ENCODE results near the gene CPN2. TPM values are rescaled to one million over a fixed set of nuclear protein-coding genes. Genes with fewer than 3 reads are reported as not detected.

CPN2 gene
- total RNA-seq, 2 donors from 2014 or later, result not detected

GRCh38 chr3:194377708-194378107 is 26.6 kb upstream of the CPN2 start:
- peaks cover 19% of the 10 kb centered on the region for H3K27me3 Mint-ChIP-seq (ENCODE audit: low read depth)
- no peaks in the 10 kb centered on the region for H3K9me3 Mint-ChIP-seq
- DNase-seq (no peak), ATAC-seq (replicated peaks in 1 of 2) (no peak)
- no peak overlapping the region for H3K4me3 Mint-ChIP-seq
- no peak overlapping the region for H3K27ac Mint-ChIP-seq
- H3K36me3 Mint-ChIP-seq (ENCODE audit: insufficient read depth in 2 of 2), result no peaks in the 10 kb centered on the region
- no peaks in the 10 kb centered on the region for H3K4me1 Mint-ChIP-seq (ENCODE audit: low read depth)

DNA sequence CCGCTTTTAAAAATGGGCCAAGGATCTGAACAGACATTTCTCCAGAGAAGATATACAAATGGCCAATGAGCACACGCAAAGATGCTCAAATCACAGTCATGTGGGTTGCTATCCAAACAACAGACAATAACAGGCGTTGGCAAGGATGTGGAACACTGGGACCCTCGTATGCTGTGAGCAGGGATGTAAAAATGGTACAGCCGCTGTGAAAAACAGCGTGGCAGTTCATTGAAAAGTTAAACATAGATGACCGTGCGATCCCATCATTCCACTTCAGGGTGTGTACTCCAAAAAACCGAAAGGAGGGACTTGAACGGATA is 25.1 kb upstream of the CPN2 start:
- Mint-ChIP-seq H3K9me3 (no peaks in the 10 kb centered on the region), H3K4me3 (no peak overlapping the region), H3K27ac (no peak overlapping the region), H3K4me1 (ENCODE audit: low read depth) (no peaks in the 10 kb centered on the region), H3K36me3 (ENCODE audit: insufficient read depth in 2 of 2) (no peaks in the 10 kb centered on the region), H3K27me3 (ENCODE audit: low read depth) (peaks cover 19% of the 10 kb centered on the region)
- ATAC-seq (replicated peaks in 1 of 2) (no peak), DNase-seq (no peak)

GRCh38 chr3:194375473-194376240 is 24.5 kb upstream of the CPN2 start:
- no peak for DNase-seq
- no peak overlapping the region for H3K27ac Mint-ChIP-seq
- no peaks in the 10 kb centered on the region for H3K9me3 Mint-ChIP-seq
- no peak for ATAC-seq (replicated peaks in 1 of 2)
- H3K4me3 Mint-ChIP-seq, result no peak overlapping the region
- H3K36me3 Mint-ChIP-seq (ENCODE audit: insufficient read depth in 2 of 2), result no peaks in the 10 kb centered on the region
- H3K27me3 Mint-ChIP-seq (ENCODE audit: low read depth), result peaks cover 22% of the 10 kb centered on the region
- no peaks in the 10 kb centered on the region for H3K4me1 Mint-ChIP-seq (ENCODE audit: low read depth)

GRCh38 chr3:194374935-194375334 is 23.8 kb upstream of the CPN2 start:
- ATAC-seq (replicated peaks in 1 of 2), result no peak
- DNase-seq, result no peak
- Mint-ChIP-seq H3K36me3 (ENCODE audit: insufficient read depth in 2 of 2) (no peaks in the 10 kb centered on the region), H3K4me3 (no peak overlapping the region), H3K27ac (no peak overlapping the region), H3K9me3 (no peaks in the 10 kb centered on the region), H3K4me1 (ENCODE audit: low read depth) (no peaks in the 10 kb centered on the region), H3K27me3 (ENCODE audit: low read depth) (peaks cover 29% of the 10 kb centered on the region)

DNA sequence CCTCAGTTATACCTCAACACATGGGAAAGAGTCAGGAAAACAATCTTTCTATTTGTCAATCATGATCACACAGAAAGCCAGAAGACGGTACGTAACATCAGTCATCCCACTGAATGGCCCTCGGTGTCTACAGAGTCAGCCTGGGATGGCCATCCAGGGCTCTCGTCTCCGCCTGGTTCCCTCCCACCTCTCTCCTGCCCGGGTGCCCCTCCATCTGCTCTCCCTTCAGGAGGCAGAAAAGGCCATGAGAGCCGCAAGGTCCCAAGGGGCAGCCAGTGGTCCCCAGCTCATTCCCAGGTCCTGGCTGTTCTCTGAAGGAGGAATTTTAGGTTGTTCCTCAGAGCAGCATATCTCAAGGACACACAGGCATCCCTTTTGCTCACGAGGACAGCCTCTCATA is 22.8 kb upstream of the CPN2 start:
- DNase-seq (no peak), ATAC-seq (replicated peaks in 1 of 2) (no peak)
- H3K27ac Mint-ChIP-seq, result no peak overlapping the region
- no peaks in the 10 kb centered on the region for H3K36me3 Mint-ChIP-seq (ENCODE audit: insufficient read depth in 2 of 2)
- peaks cover 36% of the 10 kb centered on the region for H3K27me3 Mint-ChIP-seq (ENCODE audit: low read depth)
- H3K4me3 Mint-ChIP-seq, result no peak overlapping the region
- no peaks in the 10 kb centered on the region for H3K9me3 Mint-ChIP-seq
- no peaks in the 10 kb centered on the region for H3K4me1 Mint-ChIP-seq (ENCODE audit: low read depth)

DNA sequence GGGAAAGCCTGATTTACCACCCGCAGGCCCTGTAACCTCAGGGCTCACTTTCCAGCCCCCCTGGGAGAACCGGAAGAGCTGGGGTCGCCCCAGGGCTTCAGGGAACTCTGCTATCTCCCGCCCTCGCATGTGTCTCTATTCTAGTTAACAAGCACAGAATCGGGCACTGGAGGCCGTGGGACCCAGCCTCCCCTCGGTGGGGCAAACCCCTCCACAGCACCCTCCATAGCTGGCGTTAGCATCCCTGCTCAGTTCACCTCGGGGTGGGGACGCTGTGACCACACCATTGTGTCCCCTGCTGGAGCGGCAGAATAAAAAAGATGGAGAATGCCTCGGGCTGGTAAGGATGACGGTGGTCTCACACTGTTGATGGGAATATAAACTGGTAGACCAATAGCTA is 21.9 kb upstream of the CPN2 start:
- Mint-ChIP-seq H3K4me1 (ENCODE audit: low read depth) (no peaks in the 10 kb centered on the region), H3K27me3 (ENCODE audit: low read depth) (peaks cover 36% of the 10 kb centered on the region), H3K36me3 (ENCODE audit: insufficient read depth in 2 of 2) (no peaks in the 10 kb centered on the region), H3K4me3 (no peak overlapping the region), H3K9me3 (no peaks in the 10 kb centered on the region), H3K27ac (no peak overlapping the region)
- DNase-seq, result no peak
- no peak for ATAC-seq (replicated peaks in 1 of 2)

GRCh38 chr3:194370753-194371152 is 19.6 kb upstream of the CPN2 start:
- H3K4me3 Mint-ChIP-seq, result no peak overlapping the region
- DNase-seq, result no peak
- no peak for ATAC-seq (replicated peaks in 1 of 2)
- no peak overlapping the region for H3K27ac Mint-ChIP-seq
- no peaks in the 10 kb centered on the region for H3K9me3 Mint-ChIP-seq
- no peaks in the 10 kb centered on the region for H3K36me3 Mint-ChIP-seq (ENCODE audit: insufficient read depth in 2 of 2)
- peaks cover 40% of the 10 kb centered on the region for H3K27me3 Mint-ChIP-seq (ENCODE audit: low read depth)
- no peaks in the 10 kb centered on the region for H3K4me1 Mint-ChIP-seq (ENCODE audit: low read depth)

DNA sequence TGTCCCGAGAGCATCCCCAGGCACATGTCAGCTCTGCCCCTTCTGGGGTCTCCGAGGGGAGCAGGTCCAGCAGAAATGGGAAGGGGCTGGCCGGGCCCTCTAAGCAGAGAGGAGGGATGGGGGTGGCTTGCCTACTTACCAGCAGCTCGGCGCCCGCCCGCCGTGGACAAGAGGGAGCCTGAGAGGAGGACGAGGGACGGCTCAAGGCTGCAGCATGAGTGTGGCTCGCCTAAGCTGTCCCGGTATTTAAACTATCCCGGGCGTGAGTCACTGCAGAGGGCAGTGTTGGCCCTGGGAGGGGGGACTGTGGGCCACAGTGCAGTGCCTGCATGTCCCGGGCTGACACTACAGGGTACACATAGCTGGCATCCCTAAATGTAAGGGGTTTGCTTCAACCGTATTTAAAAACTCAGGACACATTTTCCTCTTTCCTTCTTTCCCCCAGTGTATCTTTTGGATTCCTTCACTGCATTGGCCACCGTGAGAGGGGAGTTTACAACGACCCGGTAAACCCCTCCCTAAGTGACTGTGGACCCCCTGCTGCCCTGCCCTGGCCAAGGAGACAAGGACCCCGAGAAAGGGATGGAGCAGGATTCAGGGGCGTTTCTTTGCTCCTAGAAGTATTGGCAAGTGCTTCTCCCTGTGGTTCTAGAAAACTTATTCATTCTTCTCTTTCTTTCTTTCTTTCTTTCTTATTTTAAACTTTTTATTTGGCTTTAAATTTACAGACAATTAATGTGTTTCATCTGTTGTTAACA is 18.6 kb upstream of the CPN2 start, which contains the start of gene LRRC15:
TSS of gene LRRC15 (minus strand) at position 222 of the 758 bp plus-strand sequence. CDS start 8,700 bp downstream, outside the sequence.
- no peaks in the 10 kb centered on the region for H3K36me3 Mint-ChIP-seq (ENCODE audit: insufficient read depth in 2 of 2)
- H3K27me3 Mint-ChIP-seq (ENCODE audit: low read depth), result peaks cover 31% of the 10 kb centered on the region
- H3K27ac Mint-ChIP-seq, result no peak within 1 kb of the TSS
- no peak for ATAC-seq (replicated peaks in 1 of 2)
- H3K9me3 Mint-ChIP-seq, result no peaks in the 10 kb centered on the region
- H3K4me3 Mint-ChIP-seq, result no peak within 1 kb of the TSS
- DNase-seq, result no peak
- H3K4me1 Mint-ChIP-seq (ENCODE audit: low read depth), result no peaks in the 10 kb centered on the region

DNA sequence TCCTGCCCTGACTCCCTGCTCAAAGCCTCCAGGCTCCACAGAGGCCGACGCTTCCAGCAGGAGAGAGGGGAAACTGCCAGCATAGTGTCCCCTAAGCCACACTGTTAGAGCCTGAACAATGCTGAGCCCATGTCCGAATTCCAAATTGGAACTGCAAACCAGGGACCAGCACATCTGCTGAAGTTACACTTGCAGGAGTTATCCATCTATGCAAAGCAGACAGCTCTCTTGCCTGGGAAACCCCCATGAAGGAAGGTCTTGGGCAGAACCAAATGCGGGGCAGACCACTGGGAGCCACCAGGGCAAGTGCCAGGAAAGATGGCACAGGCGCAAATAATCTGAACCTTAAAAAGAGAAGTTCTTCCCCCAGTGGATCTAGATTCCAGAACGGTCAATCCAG is 17.8 kb upstream of the CPN2 start:
- no peak for ATAC-seq (replicated peaks in 1 of 2)
- Mint-ChIP-seq H3K4me1 (ENCODE audit: low read depth) (no peaks in the 10 kb centered on the region), H3K9me3 (no peaks in the 10 kb centered on the region)

DNA sequence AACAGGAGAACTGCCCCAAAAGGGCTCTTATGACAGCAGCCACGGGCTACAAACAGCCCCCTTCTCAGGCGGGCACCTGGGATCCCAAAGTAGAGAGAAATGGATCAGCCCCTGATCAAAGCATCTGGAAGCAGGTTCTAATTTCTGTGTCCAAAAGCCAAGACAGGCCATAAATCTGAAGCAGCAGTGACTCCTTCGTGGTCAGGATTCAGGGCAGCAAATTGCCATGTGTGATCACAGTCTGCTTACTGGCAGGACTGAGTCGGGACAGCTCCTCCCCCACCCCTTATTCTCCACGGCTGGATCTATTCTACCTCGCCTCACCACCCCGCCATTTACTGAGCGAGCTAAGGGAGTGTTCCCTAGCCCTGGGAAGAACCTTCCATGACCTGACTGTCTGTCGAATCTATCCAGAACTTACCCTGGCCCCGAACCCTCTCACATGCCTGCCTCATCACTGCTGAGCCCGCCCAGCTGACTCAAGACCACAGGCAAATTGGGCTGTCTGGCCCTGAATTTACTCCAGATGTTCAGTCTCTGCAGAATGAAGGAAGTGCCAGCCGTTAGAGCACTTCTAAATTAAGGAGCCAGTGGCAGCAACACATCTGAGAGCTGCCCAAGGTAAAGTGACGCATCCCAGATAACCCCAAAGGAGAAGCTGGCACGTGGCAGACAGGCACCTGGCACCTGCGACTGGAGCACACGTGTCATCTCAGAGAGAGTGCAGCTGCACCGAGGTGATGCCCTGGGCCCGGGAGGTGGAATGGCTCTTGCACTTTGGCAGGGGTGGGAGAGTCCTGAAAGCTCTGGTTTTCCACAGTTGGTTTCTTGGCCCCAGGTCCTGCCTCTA is 17.1 kb upstream of the CPN2 start:
- Mint-ChIP-seq H3K4me1 (ENCODE audit: low read depth) (no peaks in the 10 kb centered on the region), H3K27ac (no peak overlapping the region), H3K36me3 (ENCODE audit: insufficient read depth in 2 of 2) (no peaks in the 10 kb centered on the region), H3K4me3 (no peak overlapping the region), H3K27me3 (ENCODE audit: low read depth) (peaks cover 31% of the 10 kb centered on the region), H3K9me3 (no peaks in the 10 kb centered on the region)
- DNase-seq (no peak), ATAC-seq (replicated peaks in 1 of 2) (no peak)

More for the DNA sequence above, 17.8 kb upstream of the CPN2 start:
- H3K27ac Mint-ChIP-seq, result no peak overlapping the region
- DNase-seq, result no peak
- H3K36me3 Mint-ChIP-seq (ENCODE audit: insufficient read depth in 2 of 2), result no peaks in the 10 kb centered on the region
- peaks cover 31% of the 10 kb centered on the region for H3K27me3 Mint-ChIP-seq (ENCODE audit: low read depth)
- H3K4me3 Mint-ChIP-seq, result no peak overlapping the region

GRCh38 chr3:194365978-194366490 is 14.9 kb upstream of the CPN2 start:
- Mint-ChIP-seq H3K4me3 (no peak overlapping the region), H3K9me3 (no peaks in the 10 kb centered on the region), H3K36me3 (ENCODE audit: insufficient read depth in 2 of 2) (no peaks in the 10 kb centered on the region), H3K27me3 (ENCODE audit: low read depth) (peaks cover 31% of the 10 kb centered on the region), H3K4me1 (ENCODE audit: low read depth) (no peaks in the 10 kb centered on the region), H3K27ac (no peak overlapping the region)
- ATAC-seq (replicated peaks in 1 of 2) (no peak), DNase-seq (no peak)

DNA sequence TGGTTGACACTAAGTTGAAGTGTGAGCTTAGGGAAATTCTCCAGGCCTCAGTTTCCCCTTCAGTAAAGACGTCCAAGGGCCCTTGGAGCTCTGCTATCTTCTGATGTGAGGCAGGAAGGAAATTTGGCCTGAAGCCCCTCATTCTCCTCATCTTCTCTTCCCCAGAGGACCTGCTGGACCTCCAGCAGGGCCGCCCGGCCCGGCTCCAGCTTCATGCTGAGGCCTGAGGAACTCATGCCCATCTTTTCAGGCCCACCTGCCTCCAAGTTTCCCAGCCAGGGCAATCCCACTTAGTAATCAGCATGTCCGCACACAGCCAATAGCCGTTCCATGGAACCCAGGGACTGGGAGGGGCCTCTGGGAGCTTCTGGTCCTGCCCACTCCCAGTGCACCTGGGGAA is 14.4 kb upstream of the CPN2 start:
- no peak overlapping the region for H3K27ac Mint-ChIP-seq
- H3K4me3 Mint-ChIP-seq, result no peak overlapping the region
- H3K9me3 Mint-ChIP-seq, result no peaks in the 10 kb centered on the region
- no peaks in the 10 kb centered on the region for H3K36me3 Mint-ChIP-seq (ENCODE audit: insufficient read depth in 2 of 2)
- no peaks in the 10 kb centered on the region for H3K4me1 Mint-ChIP-seq (ENCODE audit: low read depth)
- peaks cover 27% of the 10 kb centered on the region for H3K27me3 Mint-ChIP-seq (ENCODE audit: low read depth)
- ATAC-seq (replicated peaks in 1 of 2) (no peak), DNase-seq (no peak)
